Renal pelvis (tissue), 4 donors: ENCODE data around the gene MAML3. TPM values are rescaled to one million over a fixed set of nuclear protein-coding genes. Genes with fewer than 3 reads are reported as not detected.

ENCODE experiments used
- DNase-seq: peaks from one replicate; pipeline ENCODE4 v3.0.0-alpha.2; 2013
- polyA plus RNA-seq, 3 donors: library from polyadenylated mRNA; unstranded; fragments of 120-200 nt; gene quantifications; one replicate each; pipeline ENCODE4 v1.2.1, GENCODE V29; 2013; ENCODE audit not compliant: insufficient read length in 3 of 3

MAML3 gene
- polyA plus RNA-seq, 3 donors: 17.5 to 20.3 (median 17.6) TPM

DNA sequence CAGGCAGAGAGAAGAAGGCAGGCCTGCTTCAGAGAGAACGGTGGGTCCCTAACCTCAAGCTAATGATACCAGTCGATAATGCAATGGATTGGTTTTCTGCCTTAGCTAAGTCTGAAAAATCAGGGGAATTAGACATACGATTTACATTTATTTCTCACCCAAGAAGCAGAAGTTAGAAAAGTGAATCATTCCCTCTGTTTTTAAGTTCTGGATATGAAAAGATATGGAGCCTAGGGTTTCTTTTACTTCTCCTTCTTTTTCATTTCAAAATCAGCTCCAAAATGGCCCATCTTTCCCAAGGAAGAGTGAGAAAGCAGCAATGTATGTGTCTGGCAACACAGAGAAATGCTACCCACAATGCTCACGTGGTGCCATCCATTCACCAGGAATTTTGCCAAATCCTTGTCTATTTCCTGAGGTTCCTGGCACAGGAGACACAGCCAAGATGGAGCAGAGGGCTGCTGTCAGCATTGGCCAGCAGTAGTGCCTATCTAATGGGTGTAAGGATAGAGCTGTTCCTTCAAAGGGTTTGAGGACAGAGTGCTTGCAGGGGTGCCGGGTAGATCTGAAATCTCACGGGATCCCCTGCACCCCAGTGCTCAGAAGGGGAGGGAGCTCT is 231.5 kb downstream of the MAML3 start:
- no peak for DNase-seq

DNA sequence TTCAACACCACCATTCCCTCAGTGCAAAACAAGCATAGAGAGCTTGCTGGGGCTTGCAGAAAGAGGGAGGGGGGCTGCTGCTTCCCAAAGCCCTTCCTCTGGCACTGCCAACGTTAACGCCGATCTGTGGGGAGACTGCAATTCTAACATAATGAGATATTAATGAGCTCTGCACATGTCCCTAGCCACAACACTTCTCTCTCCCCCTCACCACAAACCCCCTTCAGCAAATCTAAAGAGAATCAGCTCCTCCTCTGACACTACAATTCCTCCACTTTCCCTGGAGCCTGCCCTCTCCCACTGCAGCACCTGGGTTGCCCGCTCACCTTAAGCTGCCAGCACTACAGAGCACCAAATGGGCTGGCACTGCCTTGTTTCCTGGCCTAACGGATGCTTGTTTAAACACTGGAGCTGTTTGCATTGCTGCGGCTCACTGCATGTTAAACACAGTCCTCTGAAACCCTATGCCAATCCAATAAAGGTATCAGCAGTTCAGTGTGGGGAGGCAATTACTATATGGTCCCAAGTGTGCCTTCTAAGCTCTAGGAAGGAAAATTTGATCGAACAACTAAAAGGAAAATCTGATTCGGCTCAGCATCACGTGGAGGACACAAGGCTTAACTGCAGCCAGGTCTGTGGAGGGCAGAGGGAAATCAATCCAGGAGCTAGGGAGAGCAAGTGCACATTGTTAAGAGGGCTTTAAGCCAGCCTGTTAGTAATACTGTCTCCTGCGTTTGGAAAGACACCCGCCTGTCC is 232.4 kb downstream of the MAML3 start:
- no peak for DNase-seq

DNA sequence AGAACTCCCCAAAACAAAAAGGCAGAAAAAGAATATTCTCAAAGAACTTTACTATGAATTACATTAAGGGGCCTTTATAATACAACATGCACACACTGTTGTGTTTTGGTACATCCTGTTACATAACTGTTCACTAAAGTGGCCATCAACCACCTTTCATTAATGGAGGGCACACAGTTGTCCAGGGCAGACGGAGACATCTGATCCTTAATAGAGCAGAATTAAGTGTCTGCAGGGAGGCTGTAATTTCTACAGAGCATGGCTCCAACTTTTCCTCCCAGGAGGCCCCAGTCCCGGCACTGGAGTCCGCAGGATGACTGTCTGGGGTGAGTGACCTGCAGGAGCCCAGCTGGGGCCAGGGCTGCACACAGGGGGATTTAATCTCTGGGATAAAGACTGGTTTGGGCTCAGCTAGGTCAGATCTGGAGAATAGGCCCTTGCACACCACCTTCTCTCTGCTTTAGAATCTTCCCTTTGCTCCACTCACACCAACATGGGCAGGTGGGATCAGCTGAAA is 233.4 kb downstream of the MAML3 start:
- no peak for DNase-seq

DNA sequence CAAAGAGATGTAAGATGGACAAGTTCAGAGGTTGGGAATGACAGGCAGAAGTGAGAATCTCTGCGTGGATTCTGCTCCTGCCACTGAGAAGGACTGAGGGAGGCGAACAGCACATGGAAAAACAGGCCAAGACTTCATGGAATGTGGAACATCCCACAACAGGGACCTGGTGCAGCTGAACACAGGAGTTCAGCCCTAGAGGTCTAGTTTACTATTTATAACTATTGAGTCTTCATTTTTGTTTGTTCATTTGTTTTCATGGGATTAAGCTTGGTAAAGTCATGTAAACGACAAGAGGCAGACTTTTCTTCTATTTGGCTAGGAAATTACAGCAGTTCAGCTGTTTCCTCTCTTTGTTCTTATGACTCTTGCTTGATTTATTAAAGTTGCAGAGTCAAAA is 234.5 kb downstream of the MAML3 start:
- DNase-seq: no peak

DNA sequence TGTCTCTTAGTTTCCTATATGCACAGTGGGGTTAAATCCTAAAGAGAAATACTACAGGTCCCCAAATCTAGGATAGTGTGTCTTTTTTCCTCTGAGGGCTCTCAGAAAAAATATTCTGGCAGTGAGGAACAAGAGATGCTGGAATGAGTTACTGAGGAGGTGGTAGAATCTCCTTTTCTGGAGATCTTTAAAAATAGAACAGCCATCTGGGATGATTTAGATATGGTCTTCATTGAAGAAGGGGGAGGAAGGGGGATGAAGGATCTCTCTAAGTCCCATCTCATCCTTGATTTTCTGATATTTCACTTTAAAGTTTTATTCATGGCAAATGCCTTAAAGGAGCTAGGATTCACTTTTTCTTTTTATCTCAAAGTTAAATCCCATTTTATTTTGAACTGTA is 235.0 kb downstream of the MAML3 start:
- DNase-seq: no peak

DNA sequence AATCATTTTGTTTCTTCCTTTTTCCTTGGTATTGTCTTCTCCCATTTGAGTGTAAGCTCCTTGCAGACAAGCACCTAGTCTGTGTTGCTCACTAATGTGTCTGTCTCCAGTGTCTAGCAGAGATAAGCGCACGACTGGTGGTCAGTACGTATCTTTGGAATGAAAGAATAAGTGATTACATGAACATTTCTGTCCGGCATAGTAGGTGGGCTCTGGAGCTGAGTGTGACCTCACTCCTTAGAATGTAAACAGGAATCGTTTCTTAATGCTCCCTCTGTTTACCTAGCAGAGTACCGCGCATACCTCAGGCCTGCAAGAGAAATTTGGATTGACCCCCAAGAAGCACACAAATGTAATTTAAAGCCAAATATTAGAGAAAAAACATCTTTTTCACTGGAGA is 235.4 kb downstream of the MAML3 start:
- no peak for DNase-seq

DNA sequence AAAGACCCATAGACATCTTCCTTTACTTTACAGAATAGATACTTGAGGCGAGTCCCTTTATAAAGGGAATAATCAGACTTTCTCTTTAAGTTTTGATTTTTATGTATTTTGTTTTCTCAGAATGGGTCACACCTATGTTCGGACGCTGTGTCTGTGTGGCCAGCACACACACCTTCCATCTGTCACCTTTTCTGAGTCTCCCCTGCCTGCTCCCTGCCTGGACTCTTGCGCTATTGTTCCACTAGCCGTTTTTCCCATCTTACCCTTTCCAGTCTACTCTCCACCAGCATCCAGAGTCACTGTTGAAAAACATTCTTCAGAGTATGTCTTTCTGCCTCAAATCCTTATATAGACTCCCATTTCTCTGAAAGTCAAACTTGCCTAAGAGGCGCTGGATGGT is 236.1 kb downstream of the MAML3 start:
- DNase-seq: no peak

DNA sequence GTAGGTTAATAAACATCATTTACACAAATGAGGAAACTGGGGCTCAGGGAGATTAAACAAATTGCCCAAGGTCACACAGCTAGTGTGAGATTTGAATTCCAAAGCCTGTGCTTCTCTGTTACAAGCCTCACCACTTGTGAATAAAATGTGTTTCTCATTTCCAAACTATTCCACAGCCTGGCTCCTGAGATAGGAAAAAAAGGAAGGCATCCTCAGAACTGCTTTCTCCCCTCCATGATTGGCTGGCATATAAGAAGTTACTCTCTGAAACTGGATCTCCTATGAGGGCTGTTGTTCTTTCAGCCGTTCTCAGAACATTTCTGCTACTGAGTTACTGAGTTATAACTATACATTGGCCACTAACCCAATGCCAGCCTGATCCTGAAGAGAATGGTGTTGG is 237.9 kb downstream of the MAML3 start:
- DNase-seq: no peak

DNA sequence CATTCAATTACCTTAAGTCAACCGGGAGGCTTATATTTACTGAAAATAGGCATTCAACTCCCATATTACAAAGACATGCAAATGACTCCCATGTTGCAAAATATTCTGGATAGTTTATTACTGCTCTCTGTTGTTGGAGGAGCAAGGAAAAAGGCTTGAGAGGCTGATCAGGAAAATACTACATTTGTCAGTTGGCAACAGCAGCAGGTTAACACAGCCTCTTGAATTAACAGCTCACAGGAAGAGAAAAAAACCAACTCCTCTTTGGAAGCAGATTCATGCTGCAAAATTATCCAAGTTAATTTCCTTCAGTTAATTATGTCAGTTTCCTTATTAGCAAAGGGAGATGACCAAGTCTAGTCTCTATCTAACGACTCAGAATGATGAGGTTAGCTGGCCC is 238.9 kb downstream of the MAML3 start:
- no peak for DNase-seq

DNA sequence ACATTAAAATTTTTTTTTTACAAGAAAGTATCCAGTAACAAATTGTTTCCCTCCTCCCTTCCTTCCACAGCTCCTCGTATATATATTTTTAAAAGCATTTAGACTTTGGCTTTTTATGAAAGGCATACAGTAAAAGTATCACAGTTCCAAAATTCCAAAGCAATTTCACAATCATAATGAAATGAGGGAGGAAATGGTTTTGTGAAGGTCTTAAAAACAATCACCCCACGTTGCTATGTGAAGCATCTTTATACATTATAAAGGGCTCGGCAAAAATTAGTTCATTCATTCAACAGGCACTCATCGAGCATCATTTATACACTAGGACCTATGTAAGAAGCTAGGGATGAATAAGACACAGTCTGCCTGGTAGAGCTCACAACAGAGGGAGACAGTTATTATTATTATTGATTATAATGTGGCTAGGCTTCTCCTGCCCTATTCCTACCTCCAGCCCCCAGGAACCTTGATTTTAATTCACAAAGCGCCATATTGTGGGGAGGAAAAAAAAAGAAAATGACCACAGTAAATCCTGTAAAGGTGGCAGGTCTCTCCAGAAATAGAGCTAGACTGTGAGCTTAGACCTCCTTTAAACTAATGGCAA is 239.9 kb downstream of the MAML3 start:
- DNase-seq: no peak

DNA sequence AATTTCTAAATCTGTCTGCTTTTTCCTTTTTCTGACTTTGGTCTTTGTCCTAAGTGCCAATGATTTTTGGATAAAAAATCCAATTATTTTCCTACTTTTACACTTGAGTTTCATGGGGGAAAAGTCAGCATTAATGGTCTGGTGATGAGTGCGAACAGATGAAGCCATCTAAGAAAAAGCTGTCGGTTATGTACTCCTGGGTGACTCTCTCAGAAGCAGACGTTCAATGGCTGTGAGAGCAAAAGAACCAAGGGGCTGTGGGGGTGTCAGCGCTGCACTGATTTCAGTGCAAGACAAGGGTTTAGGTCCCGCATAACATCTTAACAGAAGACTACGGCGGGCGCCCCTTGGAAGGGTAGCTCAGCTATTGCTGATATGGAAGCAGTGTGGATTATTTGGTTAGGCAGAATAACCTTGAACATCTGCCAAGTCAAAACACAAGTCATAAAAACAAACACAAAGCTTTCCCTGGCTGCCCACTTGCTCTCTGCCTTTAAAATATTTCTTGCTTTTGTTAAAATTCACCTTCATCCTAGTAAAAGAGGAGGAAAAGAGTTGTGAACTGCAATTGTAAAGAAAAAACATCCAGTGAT is 240.5 kb downstream of the MAML3 start:
- DNase-seq: no peak

DNA sequence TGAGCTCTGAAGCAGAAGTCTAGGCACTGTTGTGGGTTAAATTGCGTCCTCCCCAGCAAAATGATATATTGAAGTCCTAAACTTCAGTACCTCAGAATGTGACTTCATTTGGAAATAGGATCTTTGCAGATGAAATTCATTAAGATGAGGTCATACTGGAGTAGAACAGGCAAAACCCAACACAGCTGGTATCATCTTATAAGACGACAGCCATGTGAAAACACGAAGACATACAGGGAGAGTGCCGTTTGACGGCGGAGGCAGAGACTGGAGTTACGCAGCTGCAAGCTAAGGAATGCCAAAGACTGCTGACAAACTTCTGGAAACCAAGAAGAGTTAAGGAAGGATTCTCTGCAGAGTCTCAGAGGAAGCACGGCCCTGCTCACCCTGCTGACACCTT is 241.5 kb downstream of the MAML3 start:
- no peak for DNase-seq

DNA sequence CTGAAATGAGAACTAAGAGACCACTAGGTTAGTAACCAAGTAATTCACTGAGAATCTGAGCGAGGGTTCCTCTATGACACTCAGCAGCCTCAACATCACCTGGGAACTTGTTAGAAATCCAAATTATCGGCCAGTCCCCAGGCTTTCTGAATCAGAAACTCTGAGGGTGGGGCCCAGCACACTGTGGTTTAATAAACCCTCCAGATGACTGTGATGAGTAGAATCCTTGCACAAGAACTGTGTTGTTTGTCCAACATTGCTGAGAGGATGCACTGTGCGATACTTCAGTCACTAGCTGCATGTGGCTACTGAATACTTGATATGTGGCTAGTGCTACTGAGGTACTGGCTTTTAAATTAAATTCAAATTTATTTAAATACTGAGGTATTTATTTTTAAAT is 243.9 kb downstream of the MAML3 start:
- no peak for DNase-seq

DNA sequence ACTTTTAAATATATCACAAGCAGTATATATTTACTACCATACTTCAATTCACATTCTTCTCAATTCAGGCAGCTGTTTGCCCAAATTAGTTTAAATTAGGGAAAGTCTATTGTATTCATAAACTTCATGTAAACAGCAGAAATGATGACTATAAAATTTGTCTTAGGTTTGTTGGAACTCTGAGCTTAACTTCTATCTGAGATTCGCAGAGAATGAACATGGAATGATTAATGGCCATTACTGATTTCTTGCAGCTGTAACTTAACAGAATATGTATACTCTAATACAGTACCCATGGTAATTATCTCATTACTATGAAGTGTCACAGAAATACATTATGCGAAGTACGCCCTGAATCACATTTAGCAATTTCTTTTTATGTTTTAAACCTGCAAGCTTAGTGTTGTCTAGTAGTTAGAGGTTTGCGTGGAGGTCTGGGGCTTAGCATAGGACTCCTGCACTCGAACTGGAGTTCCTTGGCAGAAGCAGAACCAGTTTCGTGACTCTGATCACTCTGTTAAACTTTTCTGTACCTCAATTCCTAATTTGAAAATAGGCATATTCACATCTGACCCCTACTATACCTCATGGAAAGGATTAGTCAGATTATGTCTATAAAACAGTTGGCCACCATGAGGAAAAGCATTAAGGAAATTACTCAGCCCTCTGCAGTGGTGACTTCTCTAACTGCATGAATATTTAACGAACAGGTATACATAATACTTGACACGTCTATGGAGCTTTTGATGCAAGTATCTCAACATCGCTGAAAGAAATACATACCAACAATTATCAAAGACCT is 245.1 kb downstream of the MAML3 start:
- DNase-seq: no peak

DNA sequence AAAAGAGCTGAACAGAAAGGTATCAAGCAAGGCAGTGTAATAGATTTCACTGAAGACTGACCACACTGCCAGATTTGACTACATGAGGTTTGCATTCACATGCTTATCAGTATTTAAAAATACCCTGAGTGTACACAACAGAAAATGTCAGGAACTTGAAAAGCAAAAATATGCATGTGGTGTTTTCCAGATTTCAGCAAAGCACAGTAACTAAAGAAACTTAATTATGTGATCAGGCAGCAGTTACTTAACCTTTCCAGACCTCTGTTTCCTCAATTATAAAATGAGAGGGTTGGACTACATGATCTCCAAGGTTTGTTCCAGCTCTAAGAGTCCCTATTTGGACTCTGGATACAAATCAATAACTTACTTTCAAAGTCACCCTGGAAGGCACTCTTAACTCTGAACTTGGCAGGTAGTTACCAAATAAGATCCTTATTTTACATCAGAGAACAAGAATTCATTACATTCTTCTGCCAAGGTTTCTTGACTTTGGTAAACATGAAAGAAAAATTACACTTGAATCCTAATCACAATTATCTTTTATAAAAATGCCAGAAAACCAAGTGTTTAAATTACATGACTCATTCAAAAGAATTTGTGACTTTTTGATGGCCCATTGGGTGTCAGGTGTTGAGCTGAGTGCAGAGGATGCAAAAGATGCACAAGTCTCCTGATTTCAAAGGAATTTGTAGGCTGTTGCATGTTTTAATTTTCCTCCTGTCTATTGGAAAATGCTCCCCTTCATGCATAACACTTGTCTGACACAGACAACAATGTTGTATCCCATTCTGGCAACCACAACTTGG is 246.8 kb downstream of the MAML3 start:
- DNase-seq: no peak

DNA sequence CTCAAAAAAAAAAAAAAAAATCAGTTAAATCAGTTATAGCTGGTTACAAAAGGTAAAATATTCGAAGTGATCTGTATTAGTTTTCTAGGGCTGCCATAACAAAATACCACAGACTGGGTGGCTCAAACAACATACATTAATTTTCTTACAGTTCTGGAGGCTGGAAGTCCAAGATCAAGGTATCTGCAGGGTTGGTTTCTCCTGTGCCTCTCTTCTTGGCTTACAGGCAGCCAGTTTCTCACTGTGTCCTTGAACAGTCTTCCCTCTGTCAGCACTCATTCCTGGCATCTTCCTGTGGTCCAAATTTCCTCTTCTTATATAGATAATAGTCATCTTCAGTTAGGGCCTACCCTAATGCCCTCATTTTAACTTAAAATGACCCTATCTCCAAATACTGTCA is 248.5 kb downstream of the MAML3 start:
- no peak for DNase-seq

DNA sequence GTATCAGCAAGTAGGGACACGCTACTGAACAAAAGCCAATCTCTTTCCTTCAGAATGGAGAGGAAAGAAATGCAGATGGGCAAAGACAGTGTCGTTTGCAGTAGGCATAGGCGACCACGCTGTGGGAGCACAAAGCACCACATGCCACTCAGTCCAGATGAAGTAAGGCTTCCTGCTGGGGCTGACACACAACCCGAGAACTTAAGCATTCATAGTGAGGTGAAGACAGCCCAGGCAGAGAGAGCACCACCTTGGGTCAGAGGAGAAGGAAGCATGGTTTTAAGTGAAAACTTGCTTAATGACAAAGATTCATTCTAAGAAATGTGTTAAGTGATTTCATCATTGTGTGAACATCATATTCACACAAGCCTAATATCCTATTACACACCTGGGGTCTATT is 249.6 kb downstream of the MAML3 start:
- DNase-seq: no peak

DNA sequence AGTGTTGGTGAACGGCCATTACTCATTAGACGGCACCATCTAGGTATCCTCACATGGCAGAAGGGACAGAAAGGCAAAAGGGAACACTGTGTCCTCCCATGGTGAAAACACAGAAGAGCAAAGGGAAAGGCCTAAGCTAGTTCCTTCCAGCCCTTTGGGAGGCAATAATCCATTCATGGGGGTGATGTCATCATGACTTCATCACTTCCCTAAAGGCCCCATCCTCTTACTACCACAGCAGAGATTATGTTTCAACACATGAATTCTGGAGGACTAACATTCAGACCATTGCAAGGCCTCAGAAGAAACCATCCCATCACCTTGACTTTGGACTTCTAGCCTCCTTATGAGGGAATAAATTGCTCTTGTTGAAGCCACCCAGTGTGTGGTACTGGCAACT is 250.1 kb downstream of the MAML3 start:
- DNase-seq: no peak

DNA sequence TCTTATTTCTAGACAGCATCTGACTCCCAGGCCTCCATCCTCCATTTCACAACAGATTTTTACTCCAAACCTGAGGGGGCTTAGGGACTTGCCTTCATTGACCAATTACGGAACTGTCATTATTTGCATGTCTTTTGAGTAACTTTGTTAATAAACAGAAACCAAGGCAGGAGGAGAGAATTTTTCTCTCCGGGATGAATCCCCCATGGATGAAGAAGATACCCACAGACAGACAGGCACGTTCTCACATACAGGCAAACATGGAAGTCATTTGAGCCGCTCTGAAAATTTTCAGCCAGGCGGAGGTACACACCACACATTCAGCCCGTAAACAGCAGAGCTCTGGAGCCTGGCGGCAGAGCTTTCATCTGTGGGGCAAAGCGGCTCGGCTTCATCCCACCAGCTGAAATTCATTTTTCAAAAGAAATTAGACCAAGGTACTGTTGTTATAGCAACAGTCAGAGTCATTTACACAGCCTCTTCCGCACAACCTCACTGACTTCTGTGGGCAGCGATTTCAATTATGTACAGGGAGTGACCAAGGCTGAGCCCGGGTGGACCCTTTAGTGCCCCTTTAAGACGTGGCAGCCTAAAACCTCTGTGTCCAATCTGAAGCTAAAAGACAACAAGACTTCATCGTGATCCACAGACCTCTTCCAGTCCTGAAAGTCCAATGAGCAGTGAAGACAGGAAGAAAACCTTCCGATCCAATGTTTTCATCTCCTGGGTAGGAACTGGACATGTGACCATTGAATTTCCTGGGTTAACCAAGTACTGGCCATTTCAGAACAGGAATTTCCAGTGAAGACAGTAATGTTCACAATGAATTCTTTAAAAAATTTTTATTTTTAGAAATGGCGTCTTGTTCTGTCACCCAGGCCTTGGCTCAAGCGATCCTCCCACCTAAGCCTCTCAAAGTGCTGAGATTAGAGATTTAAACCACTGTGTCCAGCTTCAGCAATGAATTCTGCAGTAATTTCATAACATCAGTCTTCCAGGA is 251.4 kb downstream of the MAML3 start:
- DNase-seq: no peak
